Neural progenitor cell (in vitro differentiated cells): ENCODE measurements around the gene SMIM36. TPM values are rescaled to one million over a fixed set of nuclear protein-coding genes. Genes with fewer than 3 reads are reported as not detected.

Experiments
- DNase-seq: peaks from one replicate; pipeline ENCODE4 v3.0.0-alpha.2; 2016; ENCODE audit warnings: low spot score
- H2AFZ ChIP-seq: fragments of 200-600 bp; sonication (generic); replicated peaks from 2 replicates; pipeline ENCODE4 v1.6.1; 2016; ENCODE audit warnings: antibody characterized with exemption
- H3F3A ChIP-seq: fragments of 200-600 bp; sonication (generic); 2 replicates; pipeline ENCODE4 v1.6.1; 2016; ENCODE audit warnings: antibody characterized with exemption, low read depth
- H3K27ac ChIP-seq: fragments of 200-600 bp; sonication (generic); 2 replicates; pipeline ENCODE4 v1.5.1; 2016; ENCODE audit warnings: mild to moderate bottlenecking
- H3K27me3 ChIP-seq: fragments of 200-600 bp; sonication (generic); 2 replicates; pipeline ENCODE4 v1.6.1; 2016; ENCODE audit warnings: mild to moderate bottlenecking, moderate library complexity
- H3K36me3 ChIP-seq: fragments of 200-600 bp; sonication (generic); 2 replicates; pipeline ENCODE4 v1.5.1; 2016
- H3K4me1 ChIP-seq: fragments of 200-600 bp; sonication (generic); 2 replicates; pipeline ENCODE4 v1.6.1; 2016; ENCODE audit warnings: mixed run types
- H3K4me2 ChIP-seq: fragments of 200-600 bp; sonication (generic); 2 replicates; pipeline ENCODE4 v1.6.1; 2016
- H3K4me3 ChIP-seq: fragments of 200-600 bp; sonication (generic); 2 replicates; pipeline ENCODE4 v1.5.1; 2016
- H3K79me2 ChIP-seq: fragments of 200-600 bp; sonication (generic); 2 replicates; pipeline ENCODE4 v1.6.1; 2016; ENCODE audit warnings: low read depth
- H3K9ac ChIP-seq: fragments of 200-600 bp; sonication (generic); 2 replicates; pipeline ENCODE4 v1.6.1; 2016
- H3K9me3 ChIP-seq: fragments of 200-600 bp; sonication (generic); 2 replicates; pipeline ENCODE4 v1.5.1; 2016; ENCODE audit warnings: low read depth
- H4K20me1 ChIP-seq: fragments of 200-600 bp; sonication (generic); 2 replicates; pipeline ENCODE4 v1.6.1; 2016; ENCODE audit warnings: low read depth
- H3K27ac Mint-ChIP-seq: 3 replicates; pipeline ENCODE4 v1.8.0; 2021; ENCODE audit warnings: mixed read lengths
- H3K27me3 Mint-ChIP-seq: 2 replicates; pipeline ENCODE4 v1.8.0; 2022; ENCODE audit warnings: low read depth, mild to moderate bottlenecking, inconsistent platforms, moderate library complexity, mixed read lengths; ENCODE audit not compliant: insufficient read depth
- H3K36me3 Mint-ChIP-seq: 3 replicates; pipeline ENCODE4 v1.8.0; 2021; ENCODE audit warnings: mixed read lengths
- H3K4me1 Mint-ChIP-seq: 3 replicates; pipeline ENCODE4 v1.8.0; 2021; ENCODE audit warnings: mixed read lengths
- H3K4me3 Mint-ChIP-seq: 3 replicates; pipeline ENCODE4 v1.8.0; 2021; ENCODE audit warnings: mild to moderate bottlenecking, moderate library complexity, mixed read lengths
- H3K9me3 Mint-ChIP-seq: 3 replicates; pipeline ENCODE4 v1.8.0; 2020; ENCODE audit warnings: mixed read lengths
- CTCF ChIP-seq: fragments of 200-600 bp; sonication (generic); IDR thresholded peaks from 2 replicates; pipeline ENCODE4 v1.5.1; 2017; ENCODE audit warnings: antibody characterized with exemption, mild to moderate bottlenecking
- EZH2 ChIP-seq: fragments of 200-600 bp; sonication (generic); IDR thresholded peaks from 2 replicates; pipeline ENCODE4 v1.6.1; 2017; ENCODE audit warnings: antibody characterized with exemption, mild to moderate bottlenecking, moderate library complexity
- EZH2phosphoT487 ChIP-seq: fragments of 200-600 bp; sonication (generic); IDR thresholded peaks from 2 replicates; pipeline ENCODE4 v1.6.1; 2017; ENCODE audit warnings: antibody characterized with exemption
- total RNA-seq: library from RNA; depleted of rRNA; stranded (reverse); fragments of >200 nt; gene quantifications from 2 replicates; pipeline ENCODE4 v1.2.3, GENCODE V29; 2015; ENCODE audit warnings: low replicate concordance

SMIM36 gene
- total RNA-seq, 1 donor from 2014 or later = not detected

GRCh38 chr17:55546991-55547664, 35.9 kb upstream of the SMIM36 start:
- no peaks in the 10 kb centered on the region for H3K36me3 ChIP-seq
- Mint-ChIP-seq H3K36me3 (no peaks in the 10 kb centered on the region), H3K4me1 (no peaks in the 10 kb centered on the region), H3K27me3 (no peaks in the 10 kb centered on the region), H3K4me3 (no peak overlapping the region), H3K9me3 (peaks cover 3% of the 10 kb centered on the region), H3K27ac (no peak overlapping the region)
- H3F3A ChIP-seq = no peaks in the 10 kb centered on the region
- H3K9ac ChIP-seq = no peak overlapping the region
- TF ChIP-seq EZH2 (no peak), EZH2phosphoT487 (no peak), CTCF (no peak)
- H3K4me1 ChIP-seq = peaks cover 4% of the 10 kb centered on the region
- no peak overlapping the region for H3K4me2 ChIP-seq
- H3K27me3 ChIP-seq = no peaks in the 10 kb centered on the region
- no peaks in the 10 kb centered on the region for H3K79me2 ChIP-seq
- no peak overlapping the region for H2AFZ ChIP-seq
- no peak overlapping the region for H3K27ac ChIP-seq
- H4K20me1 ChIP-seq = no peaks in the 10 kb centered on the region
- DNase-seq = no peak
- no peaks in the 10 kb centered on the region for H3K9me3 ChIP-seq
- no peak overlapping the region for H3K4me3 ChIP-seq

- H3K9me3 ChIP-seq = no peaks in the 10 kb centered on the region
- peaks cover 4% of the 10 kb centered on the region for H3K4me1 ChIP-seq
- H2AFZ ChIP-seq = no peak overlapping the region
- H3K27me3 ChIP-seq = no peaks in the 10 kb centered on the region
- Mint-ChIP-seq H3K9me3 (peaks cover 3% of the 10 kb centered on the region), H3K4me1 (no peaks in the 10 kb centered on the region), H3K27me3 (no peaks in the 10 kb centered on the region), H3K4me3 (no peak overlapping the region), H3K27ac (no peak overlapping the region), H3K36me3 (no peaks in the 10 kb centered on the region)
- H3F3A ChIP-seq = no peaks in the 10 kb centered on the region
- no peaks in the 10 kb centered on the region for H3K79me2 ChIP-seq
- DNase-seq = no peak
- H3K9ac ChIP-seq = no peak overlapping the region
- no peaks in the 10 kb centered on the region for H3K36me3 ChIP-seq
- H3K4me3 ChIP-seq = no peak overlapping the region
- TF ChIP-seq CTCF (no peak), EZH2 (no peak), EZH2phosphoT487 (no peak)
- no peak overlapping the region for H3K27ac ChIP-seq
- H4K20me1 ChIP-seq = no peaks in the 10 kb centered on the region
- no peak overlapping the region for H3K4me2 ChIP-seq
Measured at GRCh38 chr17:55546481-55546880, 35.2 kb upstream of the SMIM36 start.

- no peaks in the 10 kb centered on the region for H3K36me3 ChIP-seq
- no peaks in the 10 kb centered on the region for H3F3A ChIP-seq
- H3K4me1 Mint-ChIP-seq = no peaks in the 10 kb centered on the region
- H3K4me1 ChIP-seq = peaks cover 1% of the 10 kb centered on the region
- TF ChIP-seq CTCF (no peak), EZH2phosphoT487 (no peak), EZH2 (no peak)
- no peak overlapping the region for H3K27ac Mint-ChIP-seq
- H3K4me3 ChIP-seq = no peak overlapping the region
- H3K9me3 Mint-ChIP-seq = peaks cover 3% of the 10 kb centered on the region
- H3K79me2 ChIP-seq = no peaks in the 10 kb centered on the region
- H3K27ac ChIP-seq = no peak overlapping the region
- H4K20me1 ChIP-seq = no peaks in the 10 kb centered on the region
- H2AFZ ChIP-seq = no peak overlapping the region
- no peak overlapping the region for H3K9ac ChIP-seq
- no peaks in the 10 kb centered on the region for H3K9me3 ChIP-seq
- H3K4me3 Mint-ChIP-seq = no peak overlapping the region
- H3K36me3 Mint-ChIP-seq = no peaks in the 10 kb centered on the region
- no peak overlapping the region for H3K4me2 ChIP-seq
- H3K27me3 Mint-ChIP-seq = no peaks in the 10 kb centered on the region
- no peak for DNase-seq
- H3K27me3 ChIP-seq = no peaks in the 10 kb centered on the region
Measured at GRCh38 chr17:55545806-55546205, 34.6 kb upstream of the SMIM36 start.
